WERI-Rb-1 (cell line): Measurements from ENCODE around the gene MTX1.
"Not testable (repeated sequence)": the region's sequence is repeated elsewhere in the genome, so short reads cannot be mapped to it uniquely, and the experiment has no call there.

ENCODE experiments used
- DNase-seq: peaks from one replicate; pipeline ENCODE4 v3.0.0-alpha.2; 2020
- H3K27ac ChIP-seq: fragments of 250-450 bp; sonication (Bioruptor Pico); 2 replicates; pipeline ENCODE4 v1.5.1; 2020; ENCODE audit warnings: mild to moderate bottlenecking, moderate library complexity
- H3K27me3 ChIP-seq: fragments of 250-450 bp; sonication (Bioruptor Pico); 2 replicates; pipeline ENCODE4 v1.5.1; 2021; ENCODE audit warnings: mild to moderate bottlenecking, low read depth, moderate library complexity; ENCODE audit not compliant: insufficient read depth, severe bottlenecking
- H3K36me3 ChIP-seq: fragments of 250-450 bp; sonication (Bioruptor Pico); 2 replicates; pipeline ENCODE4 v1.5.1; 2020; ENCODE audit warnings: mild to moderate bottlenecking, moderate library complexity
- H3K4me3 ChIP-seq: 2 replicates; pipeline ENCODE4 v1.5.1; 2011; ENCODE audit warnings: low read depth, mild to moderate bottlenecking, control low read depth, low read length
- H3K9me3 ChIP-seq: fragments of 250-450 bp; sonication (Bioruptor Pico); 2 replicates; pipeline ENCODE4 v1.5.1; 2021; ENCODE audit warnings: mild to moderate bottlenecking, moderate library complexity; ENCODE audit not compliant: severe bottlenecking
- CTCF ChIP-seq: IDR thresholded peaks from 2 replicates; pipeline ENCODE4 v1.5.1; 2011; ENCODE audit warnings: low read depth, mild to moderate bottlenecking, control low read depth, inconsistent platforms, low read length

MTX1 gene

GRCh38 chr1:155210314-155211104, 2.0 kb downstream of the MTX1 start:
- Histone ChIP-seq H3K36me3 (peaks cover 10% of the 10 kb centered on the region), H3K27me3 (no peaks in the 10 kb centered on the region), H3K4me3 (no peak overlapping the region), H3K27ac (no peak overlapping the region), H3K9me3 (no peaks in the 10 kb centered on the region)
- DNase-seq: no peak
- no peak for TF ChIP-seq CTCF

GRCh38 chr1:155211381-155212050, 3.0 kb downstream of the MTX1 start:
- not testable (repeated sequence) for H3K27me3 ChIP-seq, H3K27ac ChIP-seq, DNase-seq, H3K4me3 ChIP-seq, H3K9me3 ChIP-seq
- H3K36me3 ChIP-seq: peaks cover 14% of the 10 kb centered on the region

GRCh38 chr1:155212051-155212440, 3.6 kb downstream of the MTX1 start:
- H3K36me3 ChIP-seq: peaks cover 14% of the 10 kb centered on the region
- not testable (repeated sequence) for H3K27me3 ChIP-seq, DNase-seq, H3K9me3 ChIP-seq, H3K27ac ChIP-seq, H3K4me3 ChIP-seq

GRCh38 chr1:155214702-155215101, 6.2 kb downstream of the MTX1 start:
- H3K36me3 ChIP-seq: peaks cover 19% of the 10 kb centered on the region
- H3K9me3 ChIP-seq, H3K4me3 ChIP-seq, H3K27me3 ChIP-seq, DNase-seq, H3K27ac ChIP-seq: not testable (repeated sequence)

- Histone ChIP-seq H3K4me3 (peak overlapping the region; percentile 16), H3K36me3 (peaks cover 19% of the 10 kb centered on the region), H3K9me3 (no peaks in the 10 kb centered on the region), H3K27me3 (no peaks in the 10 kb centered on the region), H3K27ac (0 out of 2 replicates have a peak overlapping the region, but pooled peaks have one; percentile 2)
- DNase-seq: peak; percentile 79
- no peak for TF ChIP-seq CTCF
These were observed 10.5 kb downstream of the MTX1 start for GRCh38 chr1:155218854-155219591.

GRCh38 chr1:155219592-155220031, 11.1 kb downstream of the MTX1 start:
- Histone ChIP-seq H3K4me3 (no peak overlapping the region; the same call in 1 of the 2 replicates), H3K36me3 (peaks cover 23% of the 10 kb centered on the region), H3K27me3 (no peaks in the 10 kb centered on the region), H3K9me3 (no peaks in the 10 kb centered on the region), H3K27ac (0 out of 2 replicates have a peak overlapping the region, but pooled peaks have one; percentile 2)
- peak; percentile 60 for DNase-seq
- TF ChIP-seq CTCF: no peak

- H3K4me3 ChIP-seq, H3K27ac ChIP-seq, H3K27me3 ChIP-seq, DNase-seq, H3K9me3 ChIP-seq: not testable (repeated sequence)
- H3K36me3 ChIP-seq: peaks cover 30% of the 10 kb centered on the region
These were observed 11.9 kb downstream of the MTX1 start for GRCh38 chr1:155220211-155220965.
